GM21381 (cell line): Measurements from ENCODE around the gene HPS4.
"Not testable (repeated sequence)": the region's sequence is repeated elsewhere in the genome, so short reads cannot be mapped to it uniquely, and the experiment has no call there.

Experiments used
- ATAC-seq: cut with Tn5 transposase; IDR thresholded peaks from one replicate; pipeline ENCODE4 v1.9.1; 2021; ENCODE audit warnings: mild to moderate bottlenecking, moderate library complexity; ENCODE audit not compliant: unreplicated experiment

Gene HPS4

GRCh38 chr22:26444777-26445176 is 38.8 kb downstream of the HPS4 start:
- no peak for ATAC-seq

GRCh38 chr22:26443901-26444690 is 39.5 kb downstream of the HPS4 start:
- no peak for ATAC-seq

GRCh38 chr22:26442086-26442756 is 41.4 kb downstream of the HPS4 start:
- no peak for ATAC-seq

- ATAC-seq: no peak
These were observed 44.0 kb downstream of the HPS4 start for GRCh38 chr22:26439559-26439958.

GRCh38 chr22:26438776-26439175 is 44.8 kb downstream of the HPS4 start:
- not testable (repeated sequence) for ATAC-seq

- no peak for ATAC-seq
These were observed 45.7 kb downstream of the HPS4 start for GRCh38 chr22:26437694-26438392.

GRCh38 chr22:26436903-26437515 is 46.6 kb downstream of the HPS4 start:
- ATAC-seq: no peak

- no peak for ATAC-seq
These were observed 48.1 kb downstream of the HPS4 start for GRCh38 chr22:26435327-26436093.

- no peak for ATAC-seq
These were observed 49.8 kb downstream of the HPS4 start for GRCh38 chr22:26433805-26434204.

- no peak for ATAC-seq
These were observed 50.8 kb downstream of the HPS4 start for GRCh38 chr22:26432619-26433311.

- ATAC-seq: no peak
These were observed 52.2 kb downstream of the HPS4 start for GRCh38 chr22:26431261-26431995.

- ATAC-seq: no peak
These were observed 53.0 kb downstream of the HPS4 start for GRCh38 chr22:26430600-26430999.

- ATAC-seq: peak; percentile 3
These were observed 53.9 kb downstream of the HPS4 start for GRCh38 chr22:26429458-26430286.

GRCh38 chr22:26428515-26429457 is 54.8 kb downstream of the HPS4 start, which contains the start of gene ASPHD2:
Gene ASPHD2, plus strand, starts transcription at chr22:26429260. Its CDS starts 4,356 bp downstream, at chr22:26433616.
- peak; percentile 67 for ATAC-seq

GRCh38 chr22:26426924-26427323 is 56.7 kb downstream of the HPS4 start:
- ATAC-seq: no peak

- ATAC-seq: no peak
These were observed 65.0 kb downstream of the HPS4 start for GRCh38 chr22:26418620-26419019.

- ATAC-seq: no peak
These were observed 66.2 kb downstream of the HPS4 start for GRCh38 chr22:26417406-26417805.
